HG02610 (cell line): Measurements from ENCODE around the gene GALNT18.
"Not testable (repeated sequence)": the region's sequence is repeated elsewhere in the genome, so short reads cannot be mapped to it uniquely, and the experiment has no call there.

Experiments used
- ATAC-seq: cut with Tn5 transposase; IDR thresholded peaks from one replicate; pipeline ENCODE4 v1.9.1; 2021; ENCODE audit warnings: mild to moderate bottlenecking, moderate library complexity; ENCODE audit not compliant: unreplicated experiment

GALNT18 gene

DNA sequence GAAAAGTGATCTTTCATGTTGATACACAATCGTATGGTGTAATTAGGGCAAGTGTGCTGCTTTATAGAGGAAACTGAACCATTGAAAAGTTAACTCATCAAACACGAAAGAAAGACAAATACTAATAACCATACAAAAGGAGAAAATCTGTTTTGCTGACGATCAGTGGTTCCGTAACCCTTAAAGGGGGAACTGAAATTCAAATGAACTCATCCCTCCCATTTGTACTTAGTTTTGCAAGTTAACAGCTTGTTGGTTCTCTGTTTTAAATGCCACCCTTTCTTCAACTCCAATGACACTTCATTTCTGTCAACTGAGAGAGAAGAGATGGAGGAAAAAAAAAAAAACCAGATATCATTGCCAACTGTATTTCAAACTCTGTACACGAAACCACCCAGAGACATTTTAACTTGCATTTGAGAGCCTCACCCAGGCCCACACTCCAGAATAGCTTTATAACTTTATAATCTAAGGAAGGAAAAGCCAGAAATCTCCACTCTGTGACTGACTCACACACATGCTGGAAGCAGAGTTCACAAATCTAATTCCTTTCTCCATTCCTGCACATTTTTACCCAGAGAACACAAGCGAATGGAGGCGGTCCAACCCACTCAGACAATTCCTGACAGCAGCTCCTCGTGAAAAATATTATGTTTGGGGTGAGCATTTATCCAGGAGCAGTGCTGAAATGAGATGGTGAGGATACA lies 251.4 kb downstream of the GALNT18 start:
- ATAC-seq, result no peak

DNA sequence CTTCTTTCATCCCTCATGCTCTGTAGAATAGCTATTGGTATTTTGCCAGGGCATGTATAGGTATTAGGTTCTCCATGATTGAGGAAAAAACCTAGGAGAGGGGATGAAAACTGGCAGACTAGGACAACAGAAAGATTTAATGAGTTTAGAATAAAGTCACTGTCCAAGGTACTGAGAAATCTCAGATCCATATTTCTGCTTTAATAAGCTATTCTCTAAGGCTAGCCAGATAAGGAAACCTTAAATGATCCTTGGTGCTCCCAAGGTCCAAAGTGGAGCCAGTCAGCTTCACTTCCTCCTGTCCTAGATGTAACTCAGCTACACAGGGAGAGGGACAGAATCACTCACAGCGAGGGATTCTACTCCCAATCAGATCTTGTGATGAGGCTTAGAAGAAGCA lies 255.0 kb downstream of the GALNT18 start:
- ATAC-seq, result no peak

GRCh38 chr11:11363674-11364073 lies 258.1 kb downstream of the GALNT18 start:
- ATAC-seq, result no peak

DNA sequence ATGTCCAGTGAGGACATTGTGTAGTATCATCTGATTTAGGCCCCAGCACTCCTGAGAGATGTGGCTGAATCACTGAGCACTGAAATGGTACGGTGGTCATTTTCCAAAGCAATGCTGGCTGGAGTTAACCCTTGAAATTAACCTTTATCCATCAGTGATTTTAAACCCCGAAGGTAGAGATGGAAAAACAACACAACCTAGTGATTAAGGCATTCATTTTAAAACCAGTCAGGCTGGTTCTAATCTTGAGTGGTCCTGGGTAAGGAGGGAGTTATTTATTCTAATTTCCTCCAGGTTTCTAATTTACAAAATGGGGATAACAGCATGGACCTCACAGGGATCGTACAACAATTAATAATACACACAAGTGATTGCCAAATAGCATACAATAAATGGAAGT lies 262.2 kb downstream of the GALNT18 start:
- no peak for ATAC-seq

DNA sequence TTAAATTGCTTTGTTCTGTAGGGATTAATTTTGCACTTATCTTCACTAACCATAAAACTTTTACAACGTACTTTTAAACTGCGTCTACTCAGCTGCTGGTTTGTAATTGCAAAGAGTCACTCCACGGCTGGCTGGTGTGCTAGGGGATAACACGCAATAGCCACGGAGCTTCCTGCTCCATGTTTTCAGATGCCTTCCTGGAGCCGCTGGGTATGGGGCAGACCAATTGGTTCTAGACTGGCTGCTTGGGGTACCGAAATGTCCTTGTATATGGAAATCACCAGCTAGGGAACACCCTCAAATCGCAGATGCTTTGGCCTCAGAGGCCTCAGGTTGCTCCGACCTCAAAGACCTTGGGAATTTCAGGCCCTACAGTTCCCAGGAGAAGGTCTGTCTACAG lies 265.0 kb downstream of the GALNT18 start:
- no peak for ATAC-seq

- ATAC-seq, result not testable (repeated sequence)
These were observed 268.9 kb downstream of the GALNT18 start, which contains the start of gene CSNK2A3 for GRCh38 chr11:11352878-11353277. TSS of gene CSNK2A3 (minus strand) at chr11:11353250. CDS start at chr11:11353119, 131 bp downstream.

- not testable (repeated sequence) for ATAC-seq
These were observed 270.0 kb downstream of the GALNT18 start for GRCh38 chr11:11351851-11352250.

GRCh38 chr11:11351042-11351586 lies 270.7 kb downstream of the GALNT18 start:
- no peak for ATAC-seq

DNA sequence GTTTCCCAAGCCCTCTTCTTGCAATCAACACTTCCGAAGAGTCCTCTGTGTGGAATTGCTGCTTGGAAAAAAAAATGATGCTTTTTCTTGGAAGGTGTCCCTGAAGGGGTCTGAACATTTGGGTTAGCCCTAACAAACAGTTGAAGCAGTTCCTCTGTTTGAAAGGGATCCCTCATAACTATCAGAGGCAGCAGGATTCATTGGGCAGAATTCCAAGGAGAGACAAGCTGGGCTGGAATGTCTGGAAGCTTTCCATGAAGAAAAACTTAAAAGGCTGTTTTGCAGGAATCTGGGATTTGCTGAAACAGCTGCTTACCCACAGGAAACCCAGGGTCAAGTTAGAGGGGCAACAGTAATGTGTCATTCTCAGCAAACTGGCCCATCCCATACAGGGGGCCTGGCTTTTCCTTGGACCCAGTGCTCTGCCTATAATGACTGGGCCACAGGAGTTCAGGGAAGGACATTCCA lies 271.9 kb downstream of the GALNT18 start:
- no peak for ATAC-seq

- ATAC-seq, result no peak
These were observed 272.5 kb downstream of the GALNT18 start for GRCh38 chr11:11349106-11349825.

- ATAC-seq, result no peak
These were observed 273.5 kb downstream of the GALNT18 start for GRCh38 chr11:11348303-11348702.

- ATAC-seq, result no peak
These were observed 274.2 kb downstream of the GALNT18 start for GRCh38 chr11:11347592-11347991.

DNA sequence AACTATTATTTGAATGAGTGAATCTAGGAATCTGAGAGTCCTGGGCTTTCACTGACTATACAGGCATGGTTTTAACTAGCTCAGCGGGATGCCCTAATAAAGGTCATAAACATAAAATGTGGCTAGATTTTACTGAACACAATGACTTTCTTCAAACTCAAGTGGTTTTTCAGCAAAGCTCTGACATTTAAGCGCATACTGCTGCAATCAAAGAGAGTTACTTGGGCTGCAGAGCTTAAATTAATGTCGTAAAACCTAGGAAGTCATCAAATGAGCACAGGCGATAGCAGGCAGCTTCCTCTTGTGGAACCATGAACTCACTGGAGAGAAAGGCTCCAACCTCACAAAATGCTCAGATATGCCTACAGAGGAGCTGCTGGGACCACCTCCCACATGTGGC lies 275.5 kb downstream of the GALNT18 start:
- ATAC-seq, result no peak

DNA sequence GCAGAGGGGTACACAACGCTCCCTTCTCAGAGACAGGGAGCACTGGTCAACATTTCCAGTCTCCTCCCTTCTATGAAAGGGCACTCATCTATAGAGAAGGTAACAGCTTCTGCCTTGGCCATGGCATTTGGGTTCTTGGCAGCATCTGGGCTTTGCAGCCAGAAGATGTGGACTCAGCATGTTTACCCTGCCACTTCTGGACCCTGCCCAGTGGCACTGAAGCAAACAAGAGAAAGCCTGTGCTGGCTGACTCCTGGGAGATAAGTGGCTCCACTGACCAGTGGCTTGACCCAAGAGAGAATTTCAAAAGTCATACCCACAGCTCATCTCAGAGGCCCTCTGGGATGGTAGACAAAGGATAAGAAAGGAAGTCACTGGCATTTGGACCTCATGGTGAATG lies 276.7 kb downstream of the GALNT18 start:
- no peak for ATAC-seq

DNA sequence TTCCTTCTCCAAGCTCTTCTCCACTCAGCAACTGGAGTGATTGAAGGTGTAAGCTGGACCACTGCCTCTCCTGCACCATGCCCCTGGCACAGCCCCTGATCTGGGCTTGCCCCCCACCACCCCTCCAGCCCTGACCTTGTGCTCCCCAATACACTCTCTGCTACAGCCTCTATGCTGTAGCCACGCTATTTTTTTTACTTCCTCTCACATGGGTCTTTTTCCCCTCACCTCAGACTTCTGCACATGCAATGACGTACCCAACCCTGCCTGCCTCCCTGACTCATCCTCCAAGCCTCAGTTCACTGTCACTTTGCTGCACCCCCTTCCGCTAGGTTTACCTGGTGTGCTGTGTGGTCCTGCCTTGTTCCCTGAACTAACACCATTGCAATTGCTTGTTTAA lies 277.8 kb downstream of the GALNT18 start:
- no peak for ATAC-seq

GRCh38 chr11:11338304-11338703 lies 283.5 kb downstream of the GALNT18 start:
- ATAC-seq, result no peak

DNA sequence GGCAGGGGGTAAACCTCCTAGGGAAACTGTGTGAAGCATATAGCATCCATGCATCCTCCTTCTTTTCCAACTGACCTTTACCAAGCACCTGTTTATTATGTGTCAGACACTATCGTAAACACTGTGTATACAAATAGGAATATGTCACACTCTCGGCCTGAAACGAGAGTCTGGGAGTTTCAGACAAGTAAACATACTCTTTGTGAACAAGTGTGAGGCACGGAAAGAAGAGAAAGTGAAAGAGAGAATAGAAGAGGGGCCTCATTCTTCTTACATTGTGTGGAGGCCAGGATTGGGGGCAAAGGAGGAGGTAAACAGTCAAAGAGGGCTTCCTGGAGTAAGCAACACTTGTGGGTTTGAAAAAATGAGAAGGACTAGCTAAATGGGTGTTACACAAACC lies 285.1 kb downstream of the GALNT18 start:
- no peak for ATAC-seq

DNA sequence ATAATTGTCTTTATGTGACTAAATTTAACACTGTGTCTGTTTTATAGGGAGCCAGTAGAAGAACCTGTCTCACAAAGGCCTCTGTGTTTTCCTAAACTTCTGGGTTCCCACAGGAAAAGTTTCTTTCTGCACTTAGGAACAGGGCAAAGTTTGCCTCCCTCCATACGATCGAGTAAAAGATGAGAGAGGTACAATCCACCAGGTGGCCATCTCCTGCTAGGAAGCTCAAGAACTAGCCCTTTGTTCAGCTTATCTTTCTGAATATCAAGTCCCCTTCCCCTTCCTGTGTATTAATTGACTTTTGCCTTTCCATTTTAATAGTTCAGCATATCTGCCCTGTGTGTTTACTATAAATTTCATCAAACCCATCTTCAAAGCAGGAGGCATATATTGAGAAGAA lies 286.8 kb downstream of the GALNT18 start:
- ATAC-seq, result no peak

GRCh38 chr11:11334607-11335006 lies 287.2 kb downstream of the GALNT18 start:
- no peak for ATAC-seq

GRCh38 chr11:11332141-11332710 lies 289.6 kb downstream of the GALNT18 start:
- ATAC-seq, result no peak

GRCh38 chr11:11329062-11329806 lies 292.6 kb downstream of the GALNT18 start:
- no peak for ATAC-seq
